ENCODE data around the gene RTN1.

DNA sequence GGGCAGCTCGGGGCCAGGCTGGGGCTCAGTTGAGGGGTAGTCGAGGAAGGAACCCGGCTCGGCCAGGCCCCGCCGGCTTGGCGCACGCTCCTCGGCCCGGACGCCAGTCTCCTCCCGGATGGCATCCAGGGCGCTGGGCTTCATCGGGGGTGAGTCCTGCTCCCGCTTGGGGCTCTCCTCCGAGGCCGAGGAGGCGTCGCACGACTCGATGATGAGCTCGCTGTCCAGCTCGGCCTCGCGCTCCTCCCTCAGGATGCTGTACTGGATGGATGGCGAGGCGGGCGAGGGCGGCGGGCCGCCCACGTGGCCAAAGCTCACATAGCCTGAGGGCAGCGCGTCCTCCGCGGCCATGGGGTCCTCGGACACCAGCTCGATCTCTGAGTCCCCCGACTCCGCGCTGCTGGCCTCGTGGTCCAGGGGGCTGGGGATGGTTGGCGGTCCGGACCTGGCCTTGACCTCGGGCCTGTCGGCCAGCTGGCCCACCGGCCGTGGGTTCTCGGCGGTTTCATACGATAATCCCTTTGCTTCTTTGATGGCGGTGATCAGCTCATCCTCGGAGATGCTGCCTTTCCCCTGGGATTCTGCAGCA lies 143.4 kb downstream of the RTN1 start:
- TF ChIP-seq SNAPC5 (CRISPR knock-in tag; IDR thresholded peaks at IDR 0.05), result no peak
- TF ChIP-seq TEAD2 (tag; IDR thresholded peaks at IDR 0.05), result no peak
- no peak for TF ChIP-seq CTCF (IDR thresholded peaks at IDR 0.05 in 2 of 3, conservative IDR thresholded peaks at IDR 0.05 in 1 of 3; ENCODE audit: insufficient read depth in 2 of 3, low read depth in 1 of 3, low read length in 3 of 3)
- TF ChIP-seq, protein P1, sequence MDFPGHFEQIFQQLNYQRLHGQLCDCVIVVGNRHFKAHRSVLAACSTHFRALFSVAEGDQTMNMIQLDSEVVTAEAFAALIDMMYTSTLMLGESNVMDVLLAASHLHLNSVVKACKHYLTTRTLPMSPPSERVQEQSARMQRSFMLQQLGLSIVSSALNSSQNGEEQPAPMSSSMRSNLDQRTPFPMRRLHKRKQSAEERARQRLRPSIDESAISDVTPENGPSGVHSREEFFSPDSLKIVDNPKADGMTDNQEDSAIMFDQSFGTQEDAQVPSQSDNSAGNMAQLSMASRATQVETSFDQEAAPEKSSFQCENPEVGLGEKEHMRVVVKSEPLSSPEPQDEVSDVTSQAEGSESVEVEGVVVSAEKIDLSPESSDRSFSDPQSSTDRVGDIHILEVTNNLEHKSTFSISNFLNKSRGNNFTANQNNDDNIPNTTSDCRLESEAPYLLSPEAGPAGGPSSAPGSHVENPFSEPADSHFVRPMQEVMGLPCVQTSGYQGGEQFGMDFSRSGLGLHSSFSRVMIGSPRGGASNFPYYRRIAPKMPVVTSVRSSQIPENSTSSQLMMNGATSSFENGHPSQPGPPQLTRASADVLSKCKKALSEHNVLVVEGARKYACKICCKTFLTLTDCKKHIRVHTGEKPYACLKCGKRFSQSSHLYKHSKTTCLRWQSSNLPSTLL (IDR thresholded peaks at IDR 0.05), result no peak
- no peak for TF ChIP-seq ZNF165 (CRISPR knock-in tag; IDR thresholded peaks at IDR 0.05; ENCODE audit: borderline replicate concordance)
- no peak for TF ChIP-seq ADNP (tag; IDR thresholded peaks at IDR 0.05)
- TF ChIP-seq NRF1 (conservative IDR thresholded peaks at IDR 0.05 in 1 of 2, IDR thresholded peaks at IDR 0.05 in 1 of 2), result no peak
- TF ChIP-seq RBBP5 (IDR thresholded peaks at IDR 0.05; ENCODE audit: borderline replicate concordance, insufficient read depth, low read length, poor library complexity, severe bottlenecking), result no peak
- TF ChIP-seq NUFIP1 (IDR thresholded peaks at IDR 0.05; ENCODE audit: partially characterized antibody), result no peak

Measured in K562 (cell line).